Erythroblast (primary cell): ENCODE data around the gene MARK2.

Source experiments
- GATA1 ChIP-seq: IDR thresholded peaks from 2 replicates; pipeline ENCODE4 v1.6.1; 2011; ENCODE audit warnings: low read depth, mild to moderate bottlenecking, control low read depth, low read length, moderate library complexity
- POLR2A ChIP-seq: IDR thresholded peaks from 2 replicates; pipeline ENCODE4 v1.6.1; 2011; ENCODE audit warnings: mild to moderate bottlenecking, low read length

GRCh38 chr11:63883791-63884190 is 44.9 kb downstream of the MARK2 start:
- TF ChIP-seq POLR2A (no peak), GATA1 (no peak)
